HL-60 (cell line): ENCODE measurements around the gene EIF3B.

ENCODE experiments used
- GABPA ChIP-seq: IDR thresholded peaks from 2 replicates; pipeline ENCODE4 v1.6.1; 2012; ENCODE audit warnings: low read depth
- POLR2AphosphoS5 ChIP-seq: IDR thresholded peaks from 2 replicates; pipeline ENCODE4 v1.6.1; 2012; ENCODE audit warnings: low read depth
- SPI1 ChIP-seq: IDR thresholded peaks from 2 replicates; pipeline ENCODE4 v1.6.1; 2012; ENCODE audit warnings: low read depth, mild to moderate bottlenecking, borderline replicate concordance
- TF ChIP-seq, protein P1 (sequence below): IDR thresholded peaks from one replicate; pipeline ENCODE4 v1.5.1; 2011; ENCODE audit warnings: low read length, control low read depth, inconsistent platforms; ENCODE audit not compliant: insufficient read depth
- TF ChIP-seq, protein P2 (sequence below): IDR thresholded peaks from 2 replicates; pipeline ENCODE4 v1.6.1; 2012; ENCODE audit warnings: low read depth; ENCODE audit not compliant: insufficient replicate concordance

DNA sequence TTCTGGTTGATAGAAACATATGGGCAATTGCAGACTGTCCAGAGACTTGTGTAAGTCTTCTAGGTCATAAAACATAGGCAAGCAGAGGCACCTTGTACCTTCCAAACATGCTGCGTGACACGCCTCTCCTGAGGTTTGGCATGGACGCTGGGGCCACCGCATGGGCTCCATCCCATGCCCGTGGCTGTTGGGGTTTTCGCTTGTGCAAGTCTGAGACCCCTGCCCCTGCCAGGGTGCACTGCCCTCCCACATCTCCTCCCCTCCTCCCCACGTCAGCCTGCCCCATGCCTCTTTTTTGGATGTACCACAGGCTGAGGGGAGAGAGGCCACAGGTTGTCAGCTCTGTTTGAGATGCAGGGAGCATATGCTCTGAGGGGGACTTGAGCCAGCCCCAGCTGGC is 19.0 kb downstream of the EIF3B start:
- TF ChIP-seq, protein P1, sequence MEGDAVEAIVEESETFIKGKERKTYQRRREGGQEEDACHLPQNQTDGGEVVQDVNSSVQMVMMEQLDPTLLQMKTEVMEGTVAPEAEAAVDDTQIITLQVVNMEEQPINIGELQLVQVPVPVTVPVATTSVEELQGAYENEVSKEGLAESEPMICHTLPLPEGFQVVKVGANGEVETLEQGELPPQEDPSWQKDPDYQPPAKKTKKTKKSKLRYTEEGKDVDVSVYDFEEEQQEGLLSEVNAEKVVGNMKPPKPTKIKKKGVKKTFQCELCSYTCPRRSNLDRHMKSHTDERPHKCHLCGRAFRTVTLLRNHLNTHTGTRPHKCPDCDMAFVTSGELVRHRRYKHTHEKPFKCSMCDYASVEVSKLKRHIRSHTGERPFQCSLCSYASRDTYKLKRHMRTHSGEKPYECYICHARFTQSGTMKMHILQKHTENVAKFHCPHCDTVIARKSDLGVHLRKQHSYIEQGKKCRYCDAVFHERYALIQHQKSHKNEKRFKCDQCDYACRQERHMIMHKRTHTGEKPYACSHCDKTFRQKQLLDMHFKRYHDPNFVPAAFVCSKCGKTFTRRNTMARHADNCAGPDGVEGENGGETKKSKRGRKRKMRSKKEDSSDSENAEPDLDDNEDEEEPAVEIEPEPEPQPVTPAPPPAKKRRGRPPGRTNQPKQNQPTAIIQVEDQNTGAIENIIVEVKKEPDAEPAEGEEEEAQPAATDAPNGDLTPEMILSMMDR: no peak
- peak; percentile 10; the same call in 1 of the 2 replicates for TF ChIP-seq POLR2AphosphoS5
- TF ChIP-seq, protein P2, sequence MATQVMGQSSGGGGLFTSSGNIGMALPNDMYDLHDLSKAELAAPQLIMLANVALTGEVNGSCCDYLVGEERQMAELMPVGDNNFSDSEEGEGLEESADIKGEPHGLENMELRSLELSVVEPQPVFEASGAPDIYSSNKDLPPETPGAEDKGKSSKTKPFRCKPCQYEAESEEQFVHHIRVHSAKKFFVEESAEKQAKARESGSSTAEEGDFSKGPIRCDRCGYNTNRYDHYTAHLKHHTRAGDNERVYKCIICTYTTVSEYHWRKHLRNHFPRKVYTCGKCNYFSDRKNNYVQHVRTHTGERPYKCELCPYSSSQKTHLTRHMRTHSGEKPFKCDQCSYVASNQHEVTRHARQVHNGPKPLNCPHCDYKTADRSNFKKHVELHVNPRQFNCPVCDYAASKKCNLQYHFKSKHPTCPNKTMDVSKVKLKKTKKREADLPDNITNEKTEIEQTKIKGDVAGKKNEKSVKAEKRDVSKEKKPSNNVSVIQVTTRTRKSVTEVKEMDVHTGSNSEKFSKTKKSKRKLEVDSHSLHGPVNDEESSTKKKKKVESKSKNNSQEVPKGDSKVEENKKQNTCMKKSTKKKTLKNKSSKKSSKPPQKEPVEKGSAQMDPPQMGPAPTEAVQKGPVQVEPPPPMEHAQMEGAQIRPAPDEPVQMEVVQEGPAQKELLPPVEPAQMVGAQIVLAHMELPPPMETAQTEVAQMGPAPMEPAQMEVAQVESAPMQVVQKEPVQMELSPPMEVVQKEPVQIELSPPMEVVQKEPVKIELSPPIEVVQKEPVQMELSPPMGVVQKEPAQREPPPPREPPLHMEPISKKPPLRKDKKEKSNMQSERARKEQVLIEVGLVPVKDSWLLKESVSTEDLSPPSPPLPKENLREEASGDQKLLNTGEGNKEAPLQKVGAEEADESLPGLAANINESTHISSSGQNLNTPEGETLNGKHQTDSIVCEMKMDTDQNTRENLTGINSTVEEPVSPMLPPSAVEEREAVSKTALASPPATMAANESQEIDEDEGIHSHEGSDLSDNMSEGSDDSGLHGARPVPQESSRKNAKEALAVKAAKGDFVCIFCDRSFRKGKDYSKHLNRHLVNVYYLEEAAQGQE: no peak
- TF ChIP-seq SPI1: no peak
- TF ChIP-seq GABPA: no peak
